HG03469 (cell line): ENCODE results near the gene NTM.

ENCODE experiments used
- ATAC-seq: cut with Tn5 transposase; IDR thresholded peaks from one replicate; pipeline ENCODE4 v1.9.1; 2021; ENCODE audit warnings: mild to moderate bottlenecking, moderate library complexity, moderate number of reproducible peaks; ENCODE audit not compliant: unreplicated experiment

Gene NTM

DNA sequence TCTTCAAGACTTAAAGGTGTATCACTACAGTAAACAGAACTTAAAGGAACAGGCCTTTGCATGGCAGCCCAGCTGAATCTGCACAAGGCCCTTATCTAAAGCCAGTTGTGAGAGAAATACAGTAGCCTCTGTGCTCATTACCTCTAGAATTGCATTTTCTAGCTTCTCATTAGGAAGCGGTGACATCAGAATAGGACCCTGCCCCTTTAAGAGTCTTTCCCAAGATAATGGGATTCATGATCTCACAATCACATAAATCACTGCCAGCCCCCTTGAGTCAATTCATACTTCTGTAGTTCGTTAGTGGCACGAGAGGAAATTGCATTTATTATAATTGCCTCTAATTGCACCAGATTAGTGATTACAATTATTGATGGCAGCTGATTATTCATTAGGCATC, 170.3 kb downstream of the NTM start:
- ATAC-seq: no peak

DNA sequence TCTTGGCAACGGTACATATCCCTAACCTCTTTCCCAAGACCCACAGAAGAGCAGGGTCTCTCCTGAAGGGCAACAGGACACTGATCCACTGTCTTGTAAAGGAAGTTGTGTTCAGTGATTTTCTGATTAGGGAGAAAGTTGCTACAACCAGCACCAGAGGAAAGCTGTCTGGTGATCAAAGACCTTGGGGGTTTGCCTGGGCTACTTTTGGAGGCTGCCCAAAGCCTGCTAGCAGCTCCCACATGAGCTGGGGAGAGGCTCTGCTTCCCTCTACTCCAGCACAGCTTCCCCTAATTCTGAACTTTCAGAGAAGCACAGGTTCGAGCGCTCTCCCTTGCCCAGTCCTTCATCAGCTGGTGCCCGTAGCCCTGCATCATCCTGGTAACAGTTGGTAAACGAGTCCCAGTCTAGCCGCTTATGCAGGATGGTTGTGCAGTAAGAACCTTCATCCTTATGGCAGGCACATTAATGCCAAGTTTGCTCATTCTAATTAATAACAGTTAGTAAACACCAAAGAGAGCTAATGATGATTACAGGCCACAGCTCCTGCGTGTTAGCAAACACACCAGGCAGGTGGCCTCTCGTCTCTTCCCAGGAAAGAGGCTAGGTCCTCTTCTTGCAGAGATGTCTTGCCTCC, 173.1 kb downstream of the NTM start:
- no peak for ATAC-seq

DNA sequence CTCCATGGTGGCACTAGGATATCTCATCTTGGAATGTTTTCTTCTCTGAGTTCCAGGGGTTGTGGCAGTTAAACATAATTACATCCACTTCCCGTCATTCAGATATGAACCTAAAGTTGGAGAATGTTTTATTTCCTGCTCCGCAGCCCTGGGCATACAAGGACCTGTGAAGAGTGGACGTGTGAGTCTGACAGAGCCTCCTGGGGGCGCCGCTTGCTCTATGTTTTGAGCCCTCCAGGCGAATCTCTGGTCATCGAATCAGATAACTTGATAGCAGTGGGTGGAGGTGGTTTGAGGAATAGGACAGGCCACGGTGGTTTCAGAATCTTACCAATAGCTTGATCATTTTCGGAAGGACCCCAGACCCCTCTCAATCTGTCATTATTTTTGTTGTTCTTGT, 174.2 kb downstream of the NTM start:
- ATAC-seq: no peak

DNA sequence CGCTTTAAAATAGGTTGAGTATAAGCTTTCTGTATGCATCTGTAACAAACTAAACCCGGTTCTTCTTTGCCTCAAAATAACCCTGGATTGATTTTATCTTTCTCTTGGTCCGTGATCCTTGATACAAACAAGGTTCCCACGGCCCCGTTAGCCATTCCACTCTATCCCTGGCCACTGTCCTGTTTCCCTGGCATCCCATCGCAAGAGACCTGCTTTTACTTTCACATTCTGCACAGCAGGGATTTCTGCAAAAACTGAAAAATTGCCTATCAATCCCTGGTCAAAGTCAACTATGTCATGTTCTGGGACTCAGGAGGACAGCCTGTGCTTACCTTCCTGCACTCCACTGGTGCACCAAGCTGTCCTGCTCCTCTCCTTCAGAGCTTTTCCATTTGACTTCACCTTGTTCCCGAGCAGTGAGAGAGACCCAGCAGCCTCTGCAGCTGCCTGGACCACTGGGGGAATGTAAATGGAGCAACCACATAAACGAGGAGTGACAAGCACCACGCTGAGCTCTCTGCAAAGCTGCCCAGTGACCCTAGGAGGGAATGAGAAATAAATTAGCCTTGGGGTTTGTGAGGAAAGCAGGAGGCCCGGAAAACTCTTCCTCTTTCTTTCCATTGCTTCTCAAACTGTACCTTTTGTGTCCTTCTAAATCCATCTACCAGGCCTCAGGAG, 175.9 kb downstream of the NTM start:
- no peak for ATAC-seq

DNA sequence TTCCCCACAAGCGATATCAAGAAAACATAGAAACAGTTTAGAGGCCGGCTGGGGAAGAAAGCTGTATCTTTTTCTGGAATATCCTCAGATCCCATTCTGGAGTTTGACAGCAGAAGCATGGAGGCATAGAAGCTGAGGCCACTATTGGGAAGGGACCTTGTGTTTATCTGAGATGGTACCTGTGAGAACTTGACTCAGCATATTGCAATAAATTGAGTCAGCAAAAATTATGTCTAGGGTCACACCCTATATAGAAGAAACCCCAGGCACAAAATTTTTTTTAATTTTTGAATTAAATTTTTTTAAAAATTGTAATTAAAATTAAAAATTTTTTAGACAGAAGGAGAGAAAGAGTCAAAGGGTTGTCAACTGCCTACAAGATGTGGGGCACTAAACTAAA, 178.7 kb downstream of the NTM start:
- no peak for ATAC-seq

DNA sequence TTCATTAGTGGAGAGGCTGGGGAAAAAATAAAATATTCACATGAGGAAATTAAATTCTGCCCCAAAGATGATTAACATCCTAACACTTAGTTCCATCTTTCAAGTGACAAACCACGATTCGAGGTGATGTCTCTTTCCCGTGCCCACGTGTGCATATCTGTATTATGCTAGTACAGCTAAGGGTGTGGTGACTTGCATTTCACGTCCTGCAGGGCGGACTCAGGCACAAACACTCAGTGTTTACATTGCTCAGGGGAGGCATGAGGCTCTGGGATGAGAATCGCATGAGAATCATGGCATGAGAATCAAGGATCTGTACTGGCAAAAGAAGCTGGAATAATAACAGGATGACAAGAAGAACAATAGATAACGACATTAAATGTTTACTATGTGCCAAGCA, 179.4 kb downstream of the NTM start:
- ATAC-seq: no peak

DNA sequence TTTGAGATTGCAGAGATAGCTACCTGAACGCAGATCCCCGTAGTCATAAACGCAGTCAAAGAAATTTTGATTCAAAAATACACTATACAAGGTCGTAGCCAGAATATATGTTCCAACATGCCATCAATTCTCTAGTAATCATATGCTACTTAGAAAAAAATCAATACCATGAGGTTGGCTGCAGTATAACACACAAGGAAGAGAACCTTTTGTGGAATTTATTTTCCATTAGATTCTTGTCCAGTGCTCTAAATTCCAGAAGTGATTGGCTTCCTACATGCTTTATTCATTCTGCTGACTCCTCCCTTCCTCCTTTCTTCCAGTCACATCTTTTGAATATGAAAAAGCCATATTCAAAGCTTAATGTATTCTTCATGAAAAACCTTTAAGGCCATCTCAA, 189.9 kb downstream of the NTM start:
- ATAC-seq: no peak

DNA sequence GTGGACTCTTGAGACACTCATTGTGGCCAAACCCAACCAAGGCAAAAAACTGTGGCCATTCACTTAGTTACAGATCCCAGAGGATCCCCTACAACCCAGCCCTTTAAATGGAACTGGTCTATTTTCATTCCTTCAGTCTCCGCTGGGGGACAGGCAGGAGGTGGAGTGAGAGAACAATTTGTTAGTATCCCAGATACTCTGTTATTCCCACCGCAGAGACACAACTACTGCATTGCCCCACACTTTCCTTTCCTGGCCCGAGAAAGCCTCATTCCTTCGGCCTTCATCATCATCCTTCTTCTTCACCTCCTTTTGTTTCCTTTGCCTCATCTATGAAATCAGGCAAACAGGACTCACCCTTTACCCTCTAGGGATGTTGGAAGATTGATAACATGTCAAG, 191.1 kb downstream of the NTM start:
- no peak for ATAC-seq

DNA sequence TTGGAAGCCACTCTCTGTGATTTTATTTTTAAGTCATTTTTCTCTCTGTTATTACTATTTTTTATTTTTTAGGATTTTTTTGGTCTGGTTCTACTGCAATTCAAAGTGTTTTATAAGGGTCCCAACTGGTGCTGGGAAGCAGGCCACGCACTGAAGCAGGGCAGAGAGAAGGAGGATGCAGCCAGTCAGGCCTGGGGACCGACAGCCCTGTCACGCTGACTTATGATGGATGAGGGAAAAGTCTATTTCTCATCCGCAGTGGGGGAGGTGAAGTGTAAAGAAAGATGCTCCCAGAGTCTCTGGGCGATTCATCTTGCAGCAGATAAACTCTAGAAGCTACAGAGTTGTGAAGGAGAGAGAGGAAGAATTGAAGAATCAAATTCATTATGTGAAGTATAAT, 191.6 kb downstream of the NTM start:
- ATAC-seq: no peak

DNA sequence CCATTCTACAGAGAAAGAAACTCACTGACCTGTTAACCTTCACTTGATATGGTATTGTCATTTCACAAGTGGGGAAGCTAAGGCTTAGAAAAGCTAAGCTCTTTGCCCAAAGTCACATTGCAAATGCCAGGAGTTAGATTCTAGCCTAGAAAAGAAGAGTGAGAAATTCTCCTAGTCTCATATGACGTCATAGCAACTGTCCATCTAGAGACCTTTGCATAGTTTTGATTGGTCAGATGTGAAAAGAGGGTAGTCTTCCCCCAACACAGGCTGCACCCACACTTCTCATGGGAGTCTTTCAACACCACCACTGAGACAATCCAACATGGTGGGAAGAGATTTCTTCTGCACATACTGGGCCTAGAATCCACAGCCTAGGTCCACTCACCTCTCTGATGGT, 197.9 kb downstream of the NTM start:
- ATAC-seq: no peak

DNA sequence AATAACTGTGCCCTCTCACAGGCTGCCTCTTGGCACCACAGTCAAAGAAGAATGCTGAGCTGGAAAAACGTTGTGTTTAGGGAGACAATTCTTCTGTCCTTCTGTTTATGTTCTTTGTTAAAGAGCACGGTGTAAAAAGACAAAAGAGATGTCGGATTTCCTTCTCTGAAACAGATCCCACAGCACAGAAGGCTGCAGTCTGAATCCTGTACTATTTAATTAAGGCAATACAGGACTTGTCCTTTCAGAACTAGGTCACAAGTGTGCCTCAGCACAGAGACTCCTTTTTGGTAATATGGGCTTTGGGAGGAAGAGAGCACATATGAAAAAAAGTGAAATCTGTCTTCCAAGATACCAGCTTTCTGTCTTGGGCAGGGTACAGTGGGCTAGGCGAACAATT, 201.2 kb downstream of the NTM start:
- ATAC-seq: no peak

DNA sequence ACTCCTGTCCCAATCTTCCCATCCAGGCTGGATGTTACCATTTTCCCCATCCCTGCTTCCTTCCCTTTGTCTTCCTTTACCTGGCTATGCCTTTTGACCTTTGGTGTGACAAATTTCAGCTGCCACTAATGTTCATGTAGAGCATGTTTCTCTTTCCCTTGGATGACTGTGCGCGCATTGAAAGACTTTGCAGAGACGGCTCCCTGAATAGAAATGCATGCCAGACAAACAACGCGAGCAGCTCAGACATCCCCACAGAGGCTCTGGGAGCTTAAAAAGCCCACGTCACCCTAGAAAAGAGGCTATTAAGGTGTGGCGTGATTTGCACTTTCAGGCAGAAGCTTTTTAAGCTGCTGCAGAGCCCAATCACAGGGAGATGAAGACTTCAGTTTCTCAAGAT, 202.0 kb downstream of the NTM start:
- ATAC-seq: no peak

DNA sequence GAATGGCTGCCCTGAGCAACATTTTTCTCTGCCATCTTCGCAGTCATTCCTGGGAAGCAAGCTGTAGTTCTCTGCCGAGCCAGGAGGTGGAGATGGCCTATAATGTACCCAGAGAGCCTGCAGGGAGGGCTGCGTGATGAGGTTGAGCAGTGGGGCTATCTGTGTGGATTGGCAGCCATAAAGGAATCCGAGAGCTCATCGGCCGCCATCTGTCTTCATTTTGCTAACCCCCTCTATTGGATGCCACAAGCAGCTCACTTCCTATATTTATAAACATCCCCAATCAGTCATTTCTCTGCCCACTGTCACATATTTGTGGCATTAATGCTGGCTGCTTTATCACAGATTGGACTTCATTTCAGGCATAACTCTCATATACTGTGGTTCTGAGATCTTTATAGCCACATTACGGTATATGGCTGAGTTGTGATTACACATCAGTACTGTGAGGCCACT, 209.5 kb downstream of the NTM start:
- ATAC-seq: no peak

DNA sequence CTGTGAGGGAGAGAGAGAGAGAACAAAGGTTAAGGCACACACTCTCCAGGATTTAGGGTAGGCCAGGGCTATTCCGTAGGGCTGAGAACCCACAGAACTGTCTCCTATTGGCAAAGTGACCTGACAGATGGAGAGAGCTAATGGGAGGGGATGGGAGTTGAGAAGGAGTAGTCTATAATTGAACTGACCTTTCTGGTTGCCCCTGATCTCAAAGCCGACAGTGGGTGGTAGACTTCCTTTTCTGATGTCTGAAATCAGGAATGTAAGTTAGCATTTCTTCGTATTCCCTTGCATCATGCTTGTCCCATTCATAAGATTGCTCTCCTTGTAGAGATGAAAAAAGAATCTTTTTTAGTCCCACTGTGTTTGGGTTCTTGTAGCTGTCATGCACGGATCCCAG, 210.1 kb downstream of the NTM start:
- ATAC-seq: no peak

DNA sequence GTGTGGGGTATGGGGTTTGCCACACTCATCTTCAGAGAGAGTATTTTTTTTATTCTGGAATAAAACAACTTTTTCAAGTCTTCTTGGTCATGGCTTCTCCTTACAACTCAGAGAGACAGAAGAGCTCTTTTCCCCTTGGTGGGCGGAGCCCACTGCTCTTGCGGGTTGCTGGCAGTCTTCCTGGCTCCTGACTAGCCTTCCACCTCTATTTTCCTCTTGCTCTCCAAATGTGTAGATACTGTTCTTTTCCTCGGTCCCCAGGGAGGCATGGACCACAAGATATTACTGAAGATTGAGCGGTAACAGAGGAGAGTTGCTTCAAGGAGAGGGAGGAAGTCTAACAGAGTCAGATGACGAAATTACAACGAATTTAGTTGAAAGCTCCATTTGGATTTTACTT, 210.6 kb downstream of the NTM start:
- no peak for ATAC-seq

DNA sequence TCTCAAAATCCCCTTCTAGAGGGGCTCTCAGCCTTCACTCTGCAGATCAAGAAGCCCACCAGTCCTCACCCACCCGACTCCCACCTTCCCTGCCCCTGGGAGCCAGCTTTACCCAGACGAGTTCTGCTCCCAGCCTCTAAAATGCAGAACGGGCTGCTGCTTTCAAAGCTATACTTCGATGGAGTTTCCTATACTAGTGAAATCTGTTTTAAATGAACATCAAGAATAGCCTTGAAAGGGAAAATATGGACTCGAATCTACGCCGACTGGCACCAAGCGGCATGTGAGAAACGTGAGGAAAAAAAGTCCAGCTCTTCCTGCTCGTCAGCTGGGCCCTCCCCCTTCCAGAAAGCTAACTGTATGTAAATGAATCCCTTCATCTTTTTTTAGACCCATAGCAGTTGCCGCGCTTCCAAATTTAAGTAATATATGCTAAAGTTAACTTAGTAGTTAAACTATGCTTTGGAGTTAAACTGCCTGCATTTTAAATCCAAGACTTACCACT, 211.7 kb downstream of the NTM start:
- no peak for ATAC-seq

DNA sequence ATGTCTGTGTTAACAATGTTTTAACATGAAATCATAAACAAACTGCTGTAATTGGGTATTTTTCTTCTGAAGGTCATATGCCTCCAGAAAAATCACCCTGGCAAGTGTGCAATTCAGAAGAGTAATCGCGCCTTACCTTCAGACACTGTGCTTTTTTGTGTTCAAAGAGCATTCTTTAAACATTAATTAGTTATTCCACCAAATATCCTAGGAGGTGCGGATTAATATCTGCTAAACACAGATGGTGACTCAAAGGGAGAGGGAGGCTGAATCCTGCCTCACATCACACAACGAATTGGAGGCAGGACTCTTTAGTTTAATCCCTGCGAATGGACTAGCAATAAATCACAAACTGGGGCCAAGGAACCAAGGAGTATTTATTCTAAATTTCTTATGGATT, 213.0 kb downstream of the NTM start:
- no peak for ATAC-seq

DNA sequence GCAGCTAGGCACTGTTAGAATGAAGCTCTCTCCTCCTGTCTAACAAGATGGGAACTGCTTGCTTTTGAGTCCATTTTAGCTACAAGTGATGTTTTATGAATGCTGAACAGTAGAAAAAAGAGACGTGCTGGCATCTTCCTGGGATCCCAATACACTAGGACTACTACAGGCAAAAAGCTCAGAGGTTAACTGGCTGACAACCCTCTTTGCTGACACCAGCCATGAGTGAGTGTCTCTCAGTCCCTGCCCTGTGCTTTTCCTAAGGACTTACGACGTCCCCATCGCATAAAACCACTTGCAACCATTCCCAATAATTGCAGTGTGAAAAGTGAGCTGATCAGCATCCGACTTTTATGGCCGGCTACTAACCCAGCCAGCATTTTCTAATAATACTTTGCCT, 213.5 kb downstream of the NTM start:
- ATAC-seq: no peak

DNA sequence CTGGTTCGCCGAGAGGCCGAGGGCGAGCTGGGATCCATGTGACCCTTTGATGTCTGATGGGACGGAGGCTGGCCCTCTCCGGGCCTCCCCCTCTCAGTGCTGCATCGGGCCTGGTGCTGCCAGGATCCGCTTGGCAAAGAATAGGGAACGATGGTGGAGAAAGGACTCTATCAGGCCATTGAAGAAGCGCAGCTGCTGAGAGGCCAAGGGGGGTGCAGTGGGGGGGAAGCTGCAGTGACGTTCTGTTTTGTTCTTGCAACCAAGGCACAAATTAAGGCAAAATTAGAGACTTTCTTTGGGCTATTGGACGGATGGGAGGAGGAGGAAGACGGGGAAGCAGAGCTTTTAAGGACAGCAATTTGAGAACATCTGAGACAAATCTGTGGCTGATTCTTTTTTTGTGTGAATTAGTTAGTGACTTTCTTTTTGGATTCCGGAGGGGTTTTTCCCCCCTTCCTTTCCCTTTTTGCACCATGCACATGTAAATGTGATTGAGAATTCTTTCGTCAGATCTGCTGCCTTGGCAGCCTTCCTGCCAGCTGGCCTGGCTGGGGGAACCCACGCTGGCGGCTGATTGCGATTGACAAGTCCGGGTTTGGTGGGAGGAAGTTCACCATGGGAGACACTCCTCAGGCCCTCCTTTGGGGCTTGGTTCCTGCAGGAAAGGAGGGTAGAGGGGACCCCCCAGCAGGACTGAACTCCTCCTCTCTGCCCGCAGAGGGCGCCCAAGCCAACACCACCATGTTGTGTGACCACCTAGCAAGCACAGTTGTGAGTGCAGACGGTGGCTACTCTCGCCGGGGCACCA, 214.6 kb downstream of the NTM start:
- no peak for ATAC-seq

DNA sequence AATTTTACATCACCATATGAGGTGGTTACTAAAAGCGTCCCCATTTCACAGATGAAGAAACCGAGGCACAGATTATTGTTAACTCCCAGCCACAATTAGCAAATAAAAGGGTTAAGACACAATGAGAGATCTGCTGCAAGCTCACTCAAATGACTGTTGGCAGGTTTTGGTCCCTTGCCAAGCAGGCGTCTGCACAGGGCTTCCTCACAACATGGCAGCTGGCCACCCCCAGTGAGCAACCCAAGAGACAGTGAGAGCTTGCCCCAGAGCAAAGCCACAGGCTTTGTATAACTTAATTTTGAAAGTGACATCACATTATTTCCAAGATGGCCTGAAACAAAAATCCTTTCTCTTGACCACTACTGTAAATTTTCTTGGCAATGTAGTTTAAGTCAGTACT, 217.6 kb downstream of the NTM start:
- no peak for ATAC-seq

DNA sequence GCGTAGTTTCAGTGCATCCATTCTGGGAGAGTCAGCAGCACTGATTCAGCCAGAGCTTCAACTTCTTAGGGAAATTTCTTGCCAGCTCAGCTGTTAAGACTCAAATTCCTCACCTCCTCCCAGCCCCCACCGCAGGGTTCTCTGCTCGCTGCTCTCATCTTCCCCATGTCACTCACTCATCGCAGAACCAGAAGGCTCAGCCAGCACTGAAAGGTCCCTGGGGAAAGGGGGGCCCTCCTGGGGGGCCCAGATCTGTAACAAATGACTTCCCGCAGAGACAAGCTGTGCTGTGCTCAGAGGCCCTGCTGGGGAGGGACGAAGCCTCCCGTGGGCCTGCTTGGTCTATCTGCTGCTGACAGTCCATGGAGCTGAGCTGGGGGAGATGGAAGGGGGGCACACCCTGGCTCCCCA, 220.6 kb downstream of the NTM start:
- no peak for ATAC-seq

DNA sequence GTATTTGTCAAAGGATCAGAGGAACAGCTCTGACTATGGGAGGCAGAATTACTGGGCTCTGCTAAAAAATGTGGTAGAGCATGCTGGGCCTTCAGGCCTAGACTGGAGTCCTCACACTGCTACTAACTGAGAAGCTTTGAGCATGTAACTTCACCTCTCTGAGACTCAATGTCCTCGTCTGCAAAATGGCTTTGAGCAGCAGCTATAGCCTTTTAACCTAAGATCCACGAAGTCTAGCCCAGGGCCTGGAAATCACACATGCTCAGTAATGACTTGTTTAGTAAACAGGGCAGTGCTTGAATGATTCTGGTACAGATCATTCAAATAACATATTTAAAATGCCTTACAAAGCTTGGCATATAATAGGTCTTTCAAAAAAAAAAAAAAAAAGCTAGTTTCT, 221.7 kb downstream of the NTM start:
- no peak for ATAC-seq
